ENCODE measurements around the gene INTS3. TPM values are rescaled to one million over a fixed set of nuclear protein-coding genes. Genes with fewer than 3 reads are reported as not detected.
A peak's percentile ranks its signal among the peaks of the same experiment; 100 is the strongest.

Gene INTS3
- total and polyA plus RNA-seq, 10 of the 15 experiments (the other 5 are each of a cell fraction or from before 2014, with no cell fraction given): 12.6 to 87.4 (median 30.8) TPM

DNA sequence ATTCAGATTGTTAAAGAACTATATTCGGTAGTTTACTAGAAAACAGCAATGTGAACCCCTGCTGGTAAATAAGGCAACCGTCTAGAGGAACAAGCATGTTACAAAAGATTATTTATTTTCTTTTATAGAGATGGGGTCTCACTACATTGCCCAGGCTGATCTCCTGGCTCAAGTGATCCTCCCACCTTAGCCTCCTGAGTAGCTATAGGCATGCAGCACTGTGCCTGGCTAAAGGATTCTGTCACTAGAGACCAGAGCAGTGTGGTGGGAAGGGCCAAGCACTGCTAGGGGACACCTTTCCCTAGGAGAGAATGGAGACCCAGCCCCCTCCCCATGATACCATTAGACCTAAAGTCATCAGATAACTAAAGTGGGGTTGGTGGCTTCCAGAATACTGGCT is 76.3 kb downstream of the INTS3 start (continued):
- no peak for TF ChIP-seq RB1 (IDR thresholded peaks at IDR 0.05; ENCODE audit: borderline replicate concordance)
- no peak for TF ChIP-seq RUNX3 (IDR thresholded peaks at IDR 0.05; ENCODE audit: low read length)
- TF ChIP-seq, protein P1, sequence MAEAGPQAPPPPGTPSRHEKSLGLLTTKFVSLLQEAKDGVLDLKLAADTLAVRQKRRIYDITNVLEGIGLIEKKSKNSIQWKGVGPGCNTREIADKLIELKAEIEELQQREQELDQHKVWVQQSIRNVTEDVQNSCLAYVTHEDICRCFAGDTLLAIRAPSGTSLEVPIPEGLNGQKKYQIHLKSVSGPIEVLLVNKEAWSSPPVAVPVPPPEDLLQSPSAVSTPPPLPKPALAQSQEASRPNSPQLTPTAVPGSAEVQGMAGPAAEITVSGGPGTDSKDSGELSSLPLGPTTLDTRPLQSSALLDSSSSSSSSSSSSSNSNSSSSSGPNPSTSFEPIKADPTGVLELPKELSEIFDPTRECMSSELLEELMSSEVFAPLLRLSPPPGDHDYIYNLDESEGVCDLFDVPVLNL (IDR thresholded peaks at IDR 0.05; ENCODE audit: low read depth, low read length): no peak
- TF ChIP-seq CBX3 (IDR thresholded peaks at IDR 0.05; ENCODE audit: borderline replicate concordance, low read depth): no peak
- TF ChIP-seq RAD51 (IDR thresholded peaks at IDR 0.05): no peak

DNA sequence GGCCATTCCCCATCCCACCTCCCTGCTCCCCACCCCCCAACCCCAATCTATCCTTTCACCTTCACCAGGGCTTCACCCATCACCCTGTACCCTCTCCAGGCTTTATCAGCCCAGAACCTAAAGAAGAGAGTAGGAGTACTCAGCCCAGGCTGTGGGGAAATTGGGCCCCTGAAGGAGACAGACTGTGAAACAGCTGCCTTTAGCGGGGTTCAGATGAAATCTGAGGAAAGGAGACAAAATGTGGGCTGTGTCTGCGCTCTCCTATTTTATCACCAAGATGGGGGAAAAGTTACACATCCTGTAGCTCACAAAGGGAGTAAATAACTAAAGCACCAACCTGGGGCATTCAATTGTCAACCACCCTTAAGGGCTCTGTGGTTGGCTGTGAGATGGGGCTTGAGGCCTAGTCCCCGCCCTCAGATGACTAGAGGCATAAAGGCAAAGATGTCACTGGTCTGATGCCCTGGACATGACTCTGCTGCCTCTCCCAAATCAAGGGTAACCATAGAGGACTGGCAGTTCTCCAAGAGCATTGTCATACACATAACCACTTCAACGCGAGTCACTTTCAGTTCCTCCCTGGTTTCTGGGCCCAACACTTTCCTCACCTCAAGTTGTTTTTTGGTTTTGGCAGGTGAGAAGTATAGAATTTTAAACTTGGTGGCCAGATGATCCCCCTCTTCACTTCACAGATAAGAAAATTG is 77.3 kb downstream of the INTS3 start:
- POLR2A ChIA-PET: interaction anchor here (0.5 to 1.9 kb wide), 10 partner anchors 12 to 1813 kb away, joined by 3 to 9 read pairs (median 6); partner anchors contain the start of genes DENND4B and JTB
- H3K9me3 ChIP-seq (replicated peaks; ENCODE audit: control insufficient read depth, insufficient read depth, low read length): no peaks in the 10 kb centered on the region
- DNase-seq (ENCODE audit: low read depth, low spot score): peak; percentile 98
- H3K4me1 ChIP-seq (ENCODE audit: control insufficient read depth, insufficient read depth, low read length): peaks cover 39% of the 10 kb centered on the region
- no peaks in the 10 kb centered on the region for H3K27me3 ChIP-seq (replicated peaks in 1 of 2; ENCODE audit: control insufficient read depth in 2 of 2, insufficient read depth in 2 of 2, low read length in 1 of 2)
- no TSS peak for BruUV-seq (replicated peaks)
- peak overlapping the region; percentile 90 for H3K4me2 ChIP-seq (ENCODE audit: control insufficient read depth, insufficient read depth)
- in situ Hi-C loops (cut with MboI): no loop called here
- 10% methylated on average over 5 of the region's 5 CpGs for WGBS (ENCODE audit: insufficient coverage, insufficient replicate concordance, low lambda C conversion rate, missing lambda C conversion rate)
- RAD21 ChIA-PET (ENCODE audit: unreplicated experiment): interaction anchor here (0.5 to 4.4 kb wide), 13 partner anchors 14 to 181 kb away, joined by 3 to 46 read pairs (median 5); partner anchors contain the start of genes CRTC2, DENND4B, GATAD2B and RAB13
- peaks cover 3% of the 10 kb centered on the region; the same call in 1 of the 2 replicates for H3K79me2 ChIP-seq (ENCODE audit: control insufficient read depth, insufficient read depth, low read length)
- peak overlapping the region; percentile 26; the same call in 1 of the 2 replicates for H2AFZ ChIP-seq (ENCODE audit: control insufficient read depth, low read depth, low read length)
- intact Hi-C loops (cut with micrococcal nuclease; ENCODE audit: unreplicated experiment): loop anchor here (5.0 kb wide), 2 partner anchors 117 to 162 kb away; partner anchors contain the start of genes CREB3L4 and GATAD2B
- peak overlapping the region; percentile 46; the same call in 1 of the 2 replicates for H3K9ac ChIP-seq (ENCODE audit: control insufficient read depth, insufficient read depth, low read length)
- H3K27ac ChIP-seq (ENCODE audit: control insufficient read depth, insufficient read depth): peak overlapping the region; percentile 89
- 0 out of 2 replicates have a peak overlapping the region, but pooled peaks have one; percentile 38 for H3K4me3 ChIP-seq
- FAIRE-seq: peak; percentile 99
- H4K20me1 ChIP-seq (ENCODE audit: control insufficient read depth, insufficient read depth): no peaks in the 10 kb centered on the region
- SMC1A ChIA-PET (ENCODE audit: uncharacterized antibody, unreplicated experiment): interaction anchor here (0.7 to 4.1 kb wide), 21 partner anchors 8 to 182 kb away, joined by 3 to 21 read pairs (median 4); partner anchors contain the start of genes CREB3L4, DENND4B and RAB13
- H3K36me3 ChIP-seq (ENCODE audit: control insufficient read depth in 2 of 2, insufficient read depth in 2 of 2, low read length in 1 of 2): peaks cover 9 to 17% of the 10 kb centered on the region in 2 experiments; a peak in 3 of 4 replicates
- CTCF ChIA-PET: interaction anchor here (1.0 to 4.0 kb wide), 13 partner anchors 8 to 181 kb away, joined by 3 to 23 read pairs (median 4); partner anchors contain the start of genes CREB3L4, DENND4B and RAB13
- ATAC-seq: peak; percentile 99
- no peak for TF ChIP-seq CBX3 (IDR thresholded peaks at IDR 0.05; ENCODE audit: borderline replicate concordance, low read depth)
- TF ChIP-seq DPF2 (IDR thresholded peaks at IDR 0.05): peak; percentile 99
- TF ChIP-seq JUNB (IDR thresholded peaks at IDR 0.05): peak; percentile 78
- TF ChIP-seq NFYA (IDR thresholded peaks at IDR 0.05; ENCODE audit: borderline replicate concordance, low read depth, low read length): no peak
- no peak for TF ChIP-seq ZNF622 (IDR thresholded peaks at IDR 0.05)
- TF ChIP-seq STAT3 (IDR thresholded peaks at IDR 0.05; ENCODE audit: low read depth, low read length): no peak
- TF ChIP-seq CREM (IDR thresholded peaks at IDR 0.05; ENCODE audit: low read depth): peak; percentile 89
- peak; percentile 93 for TF ChIP-seq MTA2 (IDR thresholded peaks at IDR 0.05; ENCODE audit: low read depth)
- no peak for TF ChIP-seq ASH2L (IDR thresholded peaks at IDR 0.05; ENCODE audit: borderline replicate concordance, low read depth)
- TF ChIP-seq, protein P2, sequence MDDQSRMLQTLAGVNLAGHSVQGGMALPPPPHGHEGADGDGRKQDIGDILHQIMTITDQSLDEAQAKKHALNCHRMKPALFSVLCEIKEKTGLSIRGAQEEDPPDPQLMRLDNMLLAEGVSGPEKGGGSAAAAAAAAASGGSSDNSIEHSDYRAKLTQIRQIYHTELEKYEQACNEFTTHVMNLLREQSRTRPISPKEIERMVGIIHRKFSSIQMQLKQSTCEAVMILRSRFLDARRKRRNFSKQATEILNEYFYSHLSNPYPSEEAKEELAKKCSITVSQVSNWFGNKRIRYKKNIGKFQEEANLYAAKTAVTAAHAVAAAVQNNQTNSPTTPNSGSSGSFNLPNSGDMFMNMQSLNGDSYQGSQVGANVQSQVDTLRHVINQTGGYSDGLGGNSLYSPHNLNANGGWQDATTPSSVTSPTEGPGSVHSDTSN (IDR thresholded peaks at IDR 0.05; ENCODE audit: insufficient replicate concordance, low read depth, low read length): peak; percentile 47
- no peak for TF ChIP-seq RAD21 (IDR thresholded peaks at IDR 0.05; ENCODE audit: insufficient read depth, low read depth, low read length)
- no peak for TF ChIP-seq KDM1A (IDR thresholded peaks at IDR 0.05; ENCODE audit: borderline replicate concordance)
- TF ChIP-seq, protein P3, sequence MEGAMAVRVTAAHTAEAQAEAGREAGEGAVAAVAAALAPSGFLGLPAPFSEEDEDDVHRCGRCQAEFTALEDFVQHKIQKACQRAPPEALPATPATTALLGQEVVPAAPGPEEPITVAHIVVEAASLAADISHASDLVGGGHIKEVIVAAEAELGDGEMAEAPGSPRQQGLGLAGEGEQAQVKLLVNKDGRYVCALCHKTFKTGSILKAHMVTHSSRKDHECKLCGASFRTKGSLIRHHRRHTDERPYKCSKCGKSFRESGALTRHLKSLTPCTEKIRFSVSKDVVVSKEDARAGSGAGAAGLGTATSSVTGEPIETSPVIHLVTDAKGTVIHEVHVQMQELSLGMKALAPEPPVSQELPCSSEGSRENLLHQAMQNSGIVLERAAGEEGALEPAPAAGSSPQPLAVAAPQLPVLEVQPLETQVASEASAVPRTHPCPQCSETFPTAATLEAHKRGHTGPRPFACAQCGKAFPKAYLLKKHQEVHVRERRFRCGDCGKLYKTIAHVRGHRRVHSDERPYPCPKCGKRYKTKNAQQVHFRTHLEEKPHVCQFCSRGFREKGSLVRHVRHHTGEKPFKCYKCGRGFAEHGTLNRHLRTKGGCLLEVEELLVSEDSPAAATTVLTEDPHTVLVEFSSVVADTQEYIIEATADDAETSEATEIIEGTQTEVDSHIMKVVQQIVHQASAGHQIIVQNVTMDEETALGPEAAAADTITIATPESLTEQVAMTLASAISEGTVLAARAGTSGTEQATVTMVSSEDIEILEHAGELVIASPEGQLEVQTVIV (IDR thresholded peaks at IDR 0.05; ENCODE audit: borderline replicate concordance, partially characterized antibody): no peak

All from GM12878 (cell line).